ENCODE data around the gene MCTP1. TPM values are rescaled to one million over a fixed set of nuclear protein-coding genes. Genes with fewer than 3 reads are reported as not detected.

The MCTP1 gene
- polyA plus RNA-seq, 1 donor from 2014 or later: 1.9 TPM

DNA sequence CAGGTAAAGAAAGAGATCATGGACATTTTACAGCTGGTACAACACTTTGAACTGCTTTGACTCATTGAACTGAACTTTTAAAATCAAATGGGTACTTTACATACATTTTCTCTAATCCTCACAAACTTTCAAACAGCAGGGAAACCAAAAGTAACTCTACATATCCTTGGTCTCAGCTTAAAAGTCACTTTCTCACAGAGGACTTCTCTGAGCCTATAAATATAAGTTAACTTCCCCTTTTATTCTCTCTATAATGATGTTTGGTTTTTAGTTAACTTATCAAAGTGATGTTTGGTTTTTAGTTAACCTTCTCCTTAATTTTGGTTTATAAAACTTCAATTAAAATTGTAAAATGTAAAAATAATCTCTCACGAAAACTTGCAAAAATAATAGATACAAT lies 209.8 kb downstream of the MCTP1 start:
- Histone ChIP-seq H3K9me2 (ENCODE audit: insufficient read depth, low read length) (no peaks in the 10 kb centered on the region), H3K27me3 (ENCODE audit: insufficient read depth, low read depth, low read length) (no peaks in the 10 kb centered on the region), H3K36me3 (ENCODE audit: insufficient read depth, low read length) (no peaks in the 10 kb centered on the region), H3K27ac (ENCODE audit: low read length) (no peak overlapping the region), H3K4me2 (ENCODE audit: low read length) (no peak overlapping the region), H3K4me3 (ENCODE audit: low read length) (no peak overlapping the region), H4K20me1 (ENCODE audit: insufficient read depth) (no peaks in the 10 kb centered on the region), H2AFZ (ENCODE audit: low read depth, low read length) (no peak overlapping the region), H3K9ac (ENCODE audit: low read length) (no peak overlapping the region), H3K79me2 (replicated peaks; ENCODE audit: insufficient read depth, low read length) (no peaks in the 10 kb centered on the region), H3F3A (ENCODE audit: insufficient read depth, low read length, poor library complexity, severe bottlenecking) (no peaks in the 10 kb centered on the region), H3K9me3 (ENCODE audit: low read length) (no peaks in the 10 kb centered on the region)
- TF ChIP-seq, protein P1, sequence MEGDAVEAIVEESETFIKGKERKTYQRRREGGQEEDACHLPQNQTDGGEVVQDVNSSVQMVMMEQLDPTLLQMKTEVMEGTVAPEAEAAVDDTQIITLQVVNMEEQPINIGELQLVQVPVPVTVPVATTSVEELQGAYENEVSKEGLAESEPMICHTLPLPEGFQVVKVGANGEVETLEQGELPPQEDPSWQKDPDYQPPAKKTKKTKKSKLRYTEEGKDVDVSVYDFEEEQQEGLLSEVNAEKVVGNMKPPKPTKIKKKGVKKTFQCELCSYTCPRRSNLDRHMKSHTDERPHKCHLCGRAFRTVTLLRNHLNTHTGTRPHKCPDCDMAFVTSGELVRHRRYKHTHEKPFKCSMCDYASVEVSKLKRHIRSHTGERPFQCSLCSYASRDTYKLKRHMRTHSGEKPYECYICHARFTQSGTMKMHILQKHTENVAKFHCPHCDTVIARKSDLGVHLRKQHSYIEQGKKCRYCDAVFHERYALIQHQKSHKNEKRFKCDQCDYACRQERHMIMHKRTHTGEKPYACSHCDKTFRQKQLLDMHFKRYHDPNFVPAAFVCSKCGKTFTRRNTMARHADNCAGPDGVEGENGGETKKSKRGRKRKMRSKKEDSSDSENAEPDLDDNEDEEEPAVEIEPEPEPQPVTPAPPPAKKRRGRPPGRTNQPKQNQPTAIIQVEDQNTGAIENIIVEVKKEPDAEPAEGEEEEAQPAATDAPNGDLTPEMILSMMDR (IDR thresholded peaks at IDR 0.05; ENCODE audit: poor library complexity, severe bottlenecking): no peak
- TF ChIP-seq RAD21 (conservative IDR thresholded peaks at IDR 0.05) (no peak), EP300 (conservative IDR thresholded peaks at IDR 0.05; ENCODE audit: poor library complexity, severe bottlenecking) (no peak), TAF1 (IDR thresholded peaks at IDR 0.05; ENCODE audit: low read depth) (no peak), MXI1 (conservative IDR thresholded peaks at IDR 0.05; ENCODE audit: poor library complexity, severe bottlenecking) (no peak), POLR2AphosphoS5 (IDR thresholded peaks at IDR 0.05) (no peak), EZH2 (IDR thresholded peaks at IDR 0.05; ENCODE audit: borderline replicate concordance, insufficient read depth, low read length, poor library complexity, severe bottlenecking) (no peak), SMC3 (conservative IDR thresholded peaks at IDR 0.05; ENCODE audit: poor library complexity) (no peak)
- TF ChIP-seq, protein P2, sequence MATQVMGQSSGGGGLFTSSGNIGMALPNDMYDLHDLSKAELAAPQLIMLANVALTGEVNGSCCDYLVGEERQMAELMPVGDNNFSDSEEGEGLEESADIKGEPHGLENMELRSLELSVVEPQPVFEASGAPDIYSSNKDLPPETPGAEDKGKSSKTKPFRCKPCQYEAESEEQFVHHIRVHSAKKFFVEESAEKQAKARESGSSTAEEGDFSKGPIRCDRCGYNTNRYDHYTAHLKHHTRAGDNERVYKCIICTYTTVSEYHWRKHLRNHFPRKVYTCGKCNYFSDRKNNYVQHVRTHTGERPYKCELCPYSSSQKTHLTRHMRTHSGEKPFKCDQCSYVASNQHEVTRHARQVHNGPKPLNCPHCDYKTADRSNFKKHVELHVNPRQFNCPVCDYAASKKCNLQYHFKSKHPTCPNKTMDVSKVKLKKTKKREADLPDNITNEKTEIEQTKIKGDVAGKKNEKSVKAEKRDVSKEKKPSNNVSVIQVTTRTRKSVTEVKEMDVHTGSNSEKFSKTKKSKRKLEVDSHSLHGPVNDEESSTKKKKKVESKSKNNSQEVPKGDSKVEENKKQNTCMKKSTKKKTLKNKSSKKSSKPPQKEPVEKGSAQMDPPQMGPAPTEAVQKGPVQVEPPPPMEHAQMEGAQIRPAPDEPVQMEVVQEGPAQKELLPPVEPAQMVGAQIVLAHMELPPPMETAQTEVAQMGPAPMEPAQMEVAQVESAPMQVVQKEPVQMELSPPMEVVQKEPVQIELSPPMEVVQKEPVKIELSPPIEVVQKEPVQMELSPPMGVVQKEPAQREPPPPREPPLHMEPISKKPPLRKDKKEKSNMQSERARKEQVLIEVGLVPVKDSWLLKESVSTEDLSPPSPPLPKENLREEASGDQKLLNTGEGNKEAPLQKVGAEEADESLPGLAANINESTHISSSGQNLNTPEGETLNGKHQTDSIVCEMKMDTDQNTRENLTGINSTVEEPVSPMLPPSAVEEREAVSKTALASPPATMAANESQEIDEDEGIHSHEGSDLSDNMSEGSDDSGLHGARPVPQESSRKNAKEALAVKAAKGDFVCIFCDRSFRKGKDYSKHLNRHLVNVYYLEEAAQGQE (IDR thresholded peaks at IDR 0.05; ENCODE audit: borderline replicate concordance): no peak

DNA sequence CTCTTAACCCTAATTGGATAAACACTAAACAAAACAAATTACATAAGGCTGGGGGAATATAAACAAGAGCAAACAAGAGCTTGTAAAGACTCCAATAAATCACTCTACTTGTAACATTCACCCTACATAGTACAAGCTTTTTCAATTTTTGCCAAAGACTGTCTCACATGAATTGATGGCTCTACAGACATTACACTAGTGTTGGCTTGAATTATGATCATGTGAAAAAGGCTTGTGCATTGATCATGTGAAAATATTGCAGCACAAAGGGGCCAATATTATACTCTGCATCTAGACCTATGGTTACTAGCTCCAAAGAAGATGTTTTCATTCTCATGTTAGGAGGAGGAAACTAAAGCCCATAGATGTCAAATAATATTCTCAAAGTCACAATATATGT lies 212.6 kb downstream of the MCTP1 start:
- H3K9me3 ChIP-seq (ENCODE audit: low read length): no peaks in the 10 kb centered on the region
- no peak overlapping the region for H3K27ac ChIP-seq (ENCODE audit: low read length)
- no peaks in the 10 kb centered on the region for H3K79me2 ChIP-seq (replicated peaks; ENCODE audit: insufficient read depth, low read length)
- TF ChIP-seq MXI1 (conservative IDR thresholded peaks at IDR 0.05; ENCODE audit: poor library complexity, severe bottlenecking) (no peak), TAF1 (IDR thresholded peaks at IDR 0.05; ENCODE audit: low read depth) (no peak), RAD21 (conservative IDR thresholded peaks at IDR 0.05) (no peak), SMC3 (conservative IDR thresholded peaks at IDR 0.05; ENCODE audit: poor library complexity) (no peak), EP300 (conservative IDR thresholded peaks at IDR 0.05; ENCODE audit: poor library complexity, severe bottlenecking) (no peak), EZH2 (IDR thresholded peaks at IDR 0.05; ENCODE audit: borderline replicate concordance, insufficient read depth, low read length, poor library complexity, severe bottlenecking) (no peak), POLR2AphosphoS5 (IDR thresholded peaks at IDR 0.05) (no peak)
- TF ChIP-seq, protein P1 (IDR thresholded peaks at IDR 0.05; ENCODE audit: poor library complexity, severe bottlenecking): no peak
- TF ChIP-seq, protein P2 (IDR thresholded peaks at IDR 0.05; ENCODE audit: borderline replicate concordance): no peak
- no peak overlapping the region for H2AFZ ChIP-seq (ENCODE audit: low read depth, low read length)
- no peaks in the 10 kb centered on the region for H3K27me3 ChIP-seq (ENCODE audit: insufficient read depth, low read depth, low read length)
- no peaks in the 10 kb centered on the region for H3F3A ChIP-seq (ENCODE audit: insufficient read depth, low read length, poor library complexity, severe bottlenecking)
- no peaks in the 10 kb centered on the region for H3K36me3 ChIP-seq (ENCODE audit: insufficient read depth, low read length)
- no peaks in the 10 kb centered on the region for H3K9me2 ChIP-seq (ENCODE audit: insufficient read depth, low read length)
- H3K4me2 ChIP-seq (ENCODE audit: low read length): no peak overlapping the region
- H3K9ac ChIP-seq (ENCODE audit: low read length): no peak overlapping the region
- no peak overlapping the region for H3K4me3 ChIP-seq (ENCODE audit: low read length)
- H4K20me1 ChIP-seq (ENCODE audit: insufficient read depth): no peaks in the 10 kb centered on the region

Data from neural cell (in vitro differentiated cells).